ENCODE data around the gene SLC25A5.

Gene SLC25A5

GRCh38 chrX:119474615-119475388 lies 6.6 kb downstream of the SLC25A5 start:
- H3K4me3 ChIP-seq (ENCODE audit: low read depth, low read length): no peak overlapping the region
- DNase-seq (ENCODE audit: low read depth): no peak
- no peak for TF ChIP-seq CTCF (IDR thresholded peaks at IDR 0.05; ENCODE audit: low read depth, low read length, missing control alignments)

GRCh38 chrX:119475389-119476101 lies 7.3 kb downstream of the SLC25A5 start:
- no peak for DNase-seq (ENCODE audit: low read depth)
- no peak for TF ChIP-seq CTCF (IDR thresholded peaks at IDR 0.05; ENCODE audit: low read depth, low read length, missing control alignments)
- no peak overlapping the region for H3K4me3 ChIP-seq (ENCODE audit: low read depth, low read length)

GRCh38 chrX:119477812-119478232 lies 9.6 kb downstream of the SLC25A5 start:
- no peak overlapping the region for H3K4me3 ChIP-seq (ENCODE audit: low read depth, low read length)
- no peak for TF ChIP-seq CTCF (IDR thresholded peaks at IDR 0.05; ENCODE audit: low read depth, low read length, missing control alignments)
- DNase-seq (ENCODE audit: low read depth): no peak

GRCh38 chrX:119478504-119478903 lies 10.3 kb downstream of the SLC25A5 start:
- DNase-seq (ENCODE audit: low read depth): no peak
- no peak overlapping the region for H3K4me3 ChIP-seq (ENCODE audit: low read depth, low read length)
- no peak for TF ChIP-seq CTCF (IDR thresholded peaks at IDR 0.05; ENCODE audit: low read depth, low read length, missing control alignments)

- H3K4me3 ChIP-seq (ENCODE audit: low read depth, low read length): no peak overlapping the region
- TF ChIP-seq CTCF (IDR thresholded peaks at IDR 0.05; ENCODE audit: low read depth, low read length, missing control alignments): no peak
Measured at GRCh38 chrX:119479845-119480244, 11.6 kb downstream of the SLC25A5 start.

GRCh38 chrX:119481323-119481801 lies 13.1 kb downstream of the SLC25A5 start:
- TF ChIP-seq CTCF (IDR thresholded peaks at IDR 0.05; ENCODE audit: low read depth, low read length, missing control alignments): no peak
- H3K4me3 ChIP-seq (ENCODE audit: low read depth, low read length): no peak overlapping the region
- no peak for DNase-seq (ENCODE audit: low read depth)

More at GRCh38 chrX:119479845-119480244, 11.6 kb downstream of the SLC25A5 start:
- DNase-seq (ENCODE audit: low read depth): no peak

All from GM12864 (cell line).